ENCODE data around the gene LRP4. TPM values are rescaled to one million over a fixed set of nuclear protein-coding genes. Genes with fewer than 3 reads are reported as not detected.

The LRP4 gene
- total and polyA plus RNA-seq, 2 of the 4 experiments (the other 2 are of a cell fraction): 4.1 to 5.8 TPM

DNA sequence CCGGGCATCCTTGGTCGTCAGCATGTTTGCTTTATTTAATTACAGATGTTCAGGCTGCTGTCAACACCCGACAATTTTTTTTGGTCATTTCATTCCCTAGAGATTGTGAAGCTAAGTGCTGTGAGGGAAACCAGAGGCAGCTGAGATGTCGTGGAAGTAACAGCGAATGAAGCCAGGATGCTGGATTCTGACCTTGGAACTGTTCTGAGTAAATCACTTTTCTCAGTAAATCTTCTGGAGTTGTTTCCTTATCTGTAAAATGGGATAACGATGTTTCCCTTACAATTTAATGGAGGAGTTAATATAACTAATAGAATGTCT, 71.9 kb downstream of the LRP4 start:
- Histone ChIP-seq H2BK5ac (ENCODE audit: low read depth, low read length, poor library complexity, severe bottlenecking) (peak overlapping the region; percentile 46), H4K8ac (ENCODE audit: low read depth in 2 of 2, low read length in 2 of 2) (peak overlapping the region; percentile 25 to 37; a peak in 2 of 4 replicates), H3K9me1 (ENCODE audit: insufficient read depth, low read length) (no peaks in the 10 kb centered on the region; the same call in 1 of the 2 replicates), H3K18ac (ENCODE audit: low read depth, low read length) (no peak overlapping the region), H3K9ac (ENCODE audit: low read depth, low read length) (peak overlapping the region; percentile 79), H4K91ac (ENCODE audit: insufficient read depth, low read depth, low read length) (peak overlapping the region; percentile 51), H3K4ac (ENCODE audit: low read depth, low read length) (peak overlapping the region; percentile 49), H3K9me3 (ENCODE audit: control insufficient read depth, insufficient read depth, low read length) (no peaks in the 10 kb centered on the region), H4K20me1 (ENCODE audit: insufficient read depth, low read length) (peaks cover 19% of the 10 kb centered on the region; the same call in 1 of the 2 replicates), H3K14ac (replicated peaks; ENCODE audit: low read depth, low read length) (peak overlapping the region; percentile 72), H3K4me3 (ENCODE audit: insufficient read depth, low read depth, low read length) (peak overlapping the region; percentile 88), H4K5ac (ENCODE audit: low read depth, low read length) (peak overlapping the region; percentile 0; the same call in 1 of the 2 replicates), H2BK15ac (ENCODE audit: low read depth, low read length) (peak overlapping the region; percentile 16; the same call in 1 of the 3 replicates), H3K79me1 (ENCODE audit: low read depth in 1 of 2, low read length in 2 of 2) (peaks cover 0 to 19% of the 10 kb centered on the region in 2 experiments; a peak in 2 of 4 replicates), H3K4me1 (ENCODE audit: control insufficient read depth, insufficient read depth, low read length) (peaks cover 1% of the 10 kb centered on the region; the same call in 1 of the 2 replicates), H3K27me3 (ENCODE audit: control insufficient read depth, insufficient read depth, low read length) (no peaks in the 10 kb centered on the region), H2BK120ac (ENCODE audit: low read depth, low read length) (0 out of 2 replicates have a peak overlapping the region, but pooled peaks have one; percentile 28), H3K27ac (ENCODE audit: insufficient read depth, low read length) (peak overlapping the region; percentile 28; the same call in 1 of the 2 replicates), H3K4me2 (ENCODE audit: low read depth, low read length) (peak overlapping the region; percentile 82), H2AK9ac (replicated peaks; ENCODE audit: low read depth, low read length, poor library complexity) (peak overlapping the region; percentile 98), H3K36me3 (ENCODE audit: control insufficient read depth, insufficient read depth, low read length) (no peaks in the 10 kb centered on the region), H3K23ac (ENCODE audit: low read depth, low read length) (peak overlapping the region; percentile 86; the same call in 1 of the 2 replicates), H2AK5ac (ENCODE audit: low read depth, low read length) (no peak overlapping the region), H2BK20ac (ENCODE audit: low read depth, low read length) (no peak overlapping the region), H3K56ac (ENCODE audit: extremely low read depth, insufficient read depth, low read length) (peak overlapping the region; percentile 63; the same call in 1 of the 2 replicates), H2AFZ (replicated peaks; ENCODE audit: low read length, poor library complexity) (peak overlapping the region; percentile 99)
- ChIA-PET CTCF (interaction anchor here (1.3 kb wide), 1 partner anchor 17 kb away, joined by 3 read pairs; no protein-coding TSS in a partner anchor), POLR2A (ENCODE audit: unreplicated experiment) (no interaction called here)
- 0% methylated on average over 2 of the region's 6 CpGs; no CpG with 5 or more reads in 1 of the 2 experiments for WGBS, 2 experiments (ENCODE audit: extremely low coverage in 2 of 2, insufficient read length in 1 of 2)
- dilution Hi-C loops (cut with HindIII; ENCODE audit: low sequenced_read_pairs, unreplicated experiment): no loop called here
- TF ChIP-seq SMC3 (IDR thresholded peaks at IDR 0.05; ENCODE audit: low read depth, low read length): no peak
- TF ChIP-seq, protein P1, sequence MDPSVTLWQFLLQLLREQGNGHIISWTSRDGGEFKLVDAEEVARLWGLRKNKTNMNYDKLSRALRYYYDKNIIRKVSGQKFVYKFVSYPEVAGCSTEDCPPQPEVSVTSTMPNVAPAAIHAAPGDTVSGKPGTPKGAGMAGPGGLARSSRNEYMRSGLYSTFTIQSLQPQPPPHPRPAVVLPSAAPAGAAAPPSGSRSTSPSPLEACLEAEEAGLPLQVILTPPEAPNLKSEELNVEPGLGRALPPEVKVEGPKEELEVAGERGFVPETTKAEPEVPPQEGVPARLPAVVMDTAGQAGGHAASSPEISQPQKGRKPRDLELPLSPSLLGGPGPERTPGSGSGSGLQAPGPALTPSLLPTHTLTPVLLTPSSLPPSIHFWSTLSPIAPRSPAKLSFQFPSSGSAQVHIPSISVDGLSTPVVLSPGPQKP (IDR thresholded peaks at IDR 0.05; ENCODE audit: borderline replicate concordance, low read depth, low read length): no peak
- no peak for TF ChIP-seq CTCF (conservative IDR thresholded peaks at IDR 0.05; ENCODE audit: low read depth, low read length)
- TF ChIP-seq FOS (IDR thresholded peaks at IDR 0.05; ENCODE audit: low read depth, low read length): no peak
- no peak for TF ChIP-seq MAFK (IDR thresholded peaks at IDR 0.05; ENCODE audit: low read depth, low read length)
- no peak for TF ChIP-seq RCOR1 (IDR thresholded peaks at IDR 0.05; ENCODE audit: insufficient replicate concordance, low read length)
- TF ChIP-seq, protein P2, sequence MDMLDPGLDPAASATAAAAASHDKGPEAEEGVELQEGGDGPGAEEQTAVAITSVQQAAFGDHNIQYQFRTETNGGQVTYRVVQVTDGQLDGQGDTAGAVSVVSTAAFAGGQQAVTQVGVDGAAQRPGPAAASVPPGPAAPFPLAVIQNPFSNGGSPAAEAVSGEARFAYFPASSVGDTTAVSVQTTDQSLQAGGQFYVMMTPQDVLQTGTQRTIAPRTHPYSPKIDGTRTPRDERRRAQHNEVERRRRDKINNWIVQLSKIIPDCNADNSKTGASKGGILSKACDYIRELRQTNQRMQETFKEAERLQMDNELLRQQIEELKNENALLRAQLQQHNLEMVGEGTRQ (IDR thresholded peaks at IDR 0.05; ENCODE audit: low read depth, low read length): no peak
- in situ Hi-C loops (cut with MboI; ENCODE audit: low sequenced_read_pairs): no loop called here
- ATAC-seq (ENCODE audit: low read depth) (peak; percentile 43), DNase-seq (no peak)
- BruUV-seq (replicated peaks): no TSS peak
- intact Hi-C loops (cut with micrococcal nuclease): loop anchor here (2.0 kb wide), 1 partner anchor 18 kb away; no protein-coding TSS in a partner anchor
